Measurements from ENCODE around the gene MICAL3.

The MICAL3 gene

GRCh38 chr22:17832665-17833064, 191.7 kb downstream of the MICAL3 start:
- DNase-seq, result no peak

GRCh38 chr22:17831501-17832251, 192.7 kb downstream of the MICAL3 start:
- no peak for DNase-seq

GRCh38 chr22:17830043-17830961, 194.1 kb downstream of the MICAL3 start:
- DNase-seq, result peak; percentile 57 to 73 (median 67)

GRCh38 chr22:17829695-17830042, 194.7 kb downstream of the MICAL3 start:
- no peak for DNase-seq

GRCh38 chr22:17828502-17829080, 195.8 kb downstream of the MICAL3 start:
- DNase-seq, result no peak

GRCh38 chr22:17827466-17827865, 196.9 kb downstream of the MICAL3 start:
- DNase-seq, result no peak

GRCh38 chr22:17825876-17826550, 198.3 kb downstream of the MICAL3 start:
- DNase-seq, result no peak

- DNase-seq, result no peak
Measured at GRCh38 chr22:17824457-17824856, 199.9 kb downstream of the MICAL3 start.

- DNase-seq, result no peak
Measured at GRCh38 chr22:17823964-17824363, 200.4 kb downstream of the MICAL3 start.

- no peak for DNase-seq
Measured at GRCh38 chr22:17823226-17823625, 201.1 kb downstream of the MICAL3 start.

- DNase-seq, result no peak
Measured at GRCh38 chr22:17822087-17822486, 202.3 kb downstream of the MICAL3 start.

- DNase-seq, result no peak
Measured at GRCh38 chr22:17820879-17821439, 203.4 kb downstream of the MICAL3 start.

GRCh38 chr22:17818649-17819048, 205.7 kb downstream of the MICAL3 start:
- no peak for DNase-seq

GRCh38 chr22:17818180-17818579, 206.2 kb downstream of the MICAL3 start:
- DNase-seq, result no peak

- no peak for DNase-seq
Measured at GRCh38 chr22:17817511-17818065, 206.8 kb downstream of the MICAL3 start.

GRCh38 chr22:17817079-17817478, 207.3 kb downstream of the MICAL3 start:
- no peak for DNase-seq

- DNase-seq, result no peak
Measured at GRCh38 chr22:17816649-17817048, 207.7 kb downstream of the MICAL3 start.

- no peak for DNase-seq
Measured at GRCh38 chr22:17815703-17816254, 208.6 kb downstream of the MICAL3 start.

- DNase-seq, result no peak
Measured at GRCh38 chr22:17814830-17815229, 209.5 kb downstream of the MICAL3 start.

GRCh38 chr22:17814084-17814483, 210.3 kb downstream of the MICAL3 start:
- DNase-seq, result no peak

- DNase-seq, result no peak
Measured at GRCh38 chr22:17811119-17811518, 213.2 kb downstream of the MICAL3 start.

GRCh38 chr22:17810570-17811116, 213.7 kb downstream of the MICAL3 start:
- DNase-seq, result no peak
